Astrocyte of the cerebellum (primary cell): ENCODE results near the gene PALLD.

Source experiments
- DNase-seq: peaks from one replicate; pipeline ENCODE4 v3.0.0-alpha.2; 2011; ENCODE audit warnings: low read depth
- H3K4me3 ChIP-seq: 2 replicates; pipeline ENCODE4 v1.5.1; 2011; ENCODE audit warnings: mild to moderate bottlenecking, low read depth, low read length, moderate library complexity
- in situ Hi-C: cut with HindIII; loops from 2 replicates; pipeline ENCODE4 v1.10.0; 2017; ENCODE audit warnings: low sequenced_read_pairs
- TF ChIP-seq, protein P1 (sequence below): IDR thresholded peaks from 2 replicates; pipeline ENCODE4 v1.5.1; 2012; ENCODE audit warnings: low read length, low read depth, moderate library complexity, mild to moderate bottlenecking; ENCODE audit errors: missing control alignments

Gene PALLD

DNA sequence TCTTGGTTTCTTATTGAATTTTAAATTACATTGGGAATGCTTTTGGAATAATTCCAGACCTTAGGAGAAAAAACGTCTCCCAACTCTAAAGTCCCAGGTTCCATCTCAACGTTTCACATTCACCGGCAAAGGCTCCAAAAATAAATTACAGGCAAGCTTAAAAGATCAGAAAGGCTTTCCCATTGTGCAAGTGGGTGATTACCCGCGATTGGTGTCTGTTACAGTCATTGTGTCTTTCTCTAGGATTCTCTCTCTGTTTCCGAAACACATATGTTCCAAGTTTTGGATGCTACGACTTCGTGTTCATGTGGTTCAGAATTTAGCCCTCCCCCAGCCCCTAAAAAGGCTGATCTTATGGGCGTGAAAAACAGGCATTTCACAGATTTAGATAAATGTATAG, 41.8 kb downstream of the PALLD start:
- TF ChIP-seq, protein P1, sequence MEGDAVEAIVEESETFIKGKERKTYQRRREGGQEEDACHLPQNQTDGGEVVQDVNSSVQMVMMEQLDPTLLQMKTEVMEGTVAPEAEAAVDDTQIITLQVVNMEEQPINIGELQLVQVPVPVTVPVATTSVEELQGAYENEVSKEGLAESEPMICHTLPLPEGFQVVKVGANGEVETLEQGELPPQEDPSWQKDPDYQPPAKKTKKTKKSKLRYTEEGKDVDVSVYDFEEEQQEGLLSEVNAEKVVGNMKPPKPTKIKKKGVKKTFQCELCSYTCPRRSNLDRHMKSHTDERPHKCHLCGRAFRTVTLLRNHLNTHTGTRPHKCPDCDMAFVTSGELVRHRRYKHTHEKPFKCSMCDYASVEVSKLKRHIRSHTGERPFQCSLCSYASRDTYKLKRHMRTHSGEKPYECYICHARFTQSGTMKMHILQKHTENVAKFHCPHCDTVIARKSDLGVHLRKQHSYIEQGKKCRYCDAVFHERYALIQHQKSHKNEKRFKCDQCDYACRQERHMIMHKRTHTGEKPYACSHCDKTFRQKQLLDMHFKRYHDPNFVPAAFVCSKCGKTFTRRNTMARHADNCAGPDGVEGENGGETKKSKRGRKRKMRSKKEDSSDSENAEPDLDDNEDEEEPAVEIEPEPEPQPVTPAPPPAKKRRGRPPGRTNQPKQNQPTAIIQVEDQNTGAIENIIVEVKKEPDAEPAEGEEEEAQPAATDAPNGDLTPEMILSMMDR = no peak

DNA sequence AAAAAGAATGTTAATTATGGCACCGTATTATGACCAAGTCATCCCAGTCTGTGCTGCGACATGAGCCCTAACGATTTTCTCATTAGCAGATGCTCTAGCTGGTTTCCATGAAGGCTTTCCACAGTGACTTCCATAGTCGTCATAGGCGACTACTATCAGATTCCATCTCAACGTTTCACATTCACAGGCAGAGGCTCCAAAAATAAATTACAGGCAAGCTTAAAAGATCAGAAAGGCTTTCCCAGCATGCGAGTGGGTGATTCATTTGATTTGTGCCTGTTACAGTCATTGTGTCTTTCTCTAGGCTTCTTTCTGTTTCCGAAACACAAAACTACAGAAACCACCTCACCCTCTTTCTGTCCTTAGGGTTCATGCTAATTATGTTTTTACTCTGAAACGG, 43.2 kb downstream of the PALLD start:
- TF ChIP-seq, protein P1 = no peak
- peak; percentile 42 for DNase-seq
- no peak overlapping the region for H3K4me3 ChIP-seq
- in situ Hi-C loops = no loop called here

More for the DNA sequence above, 41.8 kb downstream of the PALLD start:
- no peak overlapping the region for H3K4me3 ChIP-seq
- in situ Hi-C loops = no loop called here
- no peak for DNase-seq

DNA sequence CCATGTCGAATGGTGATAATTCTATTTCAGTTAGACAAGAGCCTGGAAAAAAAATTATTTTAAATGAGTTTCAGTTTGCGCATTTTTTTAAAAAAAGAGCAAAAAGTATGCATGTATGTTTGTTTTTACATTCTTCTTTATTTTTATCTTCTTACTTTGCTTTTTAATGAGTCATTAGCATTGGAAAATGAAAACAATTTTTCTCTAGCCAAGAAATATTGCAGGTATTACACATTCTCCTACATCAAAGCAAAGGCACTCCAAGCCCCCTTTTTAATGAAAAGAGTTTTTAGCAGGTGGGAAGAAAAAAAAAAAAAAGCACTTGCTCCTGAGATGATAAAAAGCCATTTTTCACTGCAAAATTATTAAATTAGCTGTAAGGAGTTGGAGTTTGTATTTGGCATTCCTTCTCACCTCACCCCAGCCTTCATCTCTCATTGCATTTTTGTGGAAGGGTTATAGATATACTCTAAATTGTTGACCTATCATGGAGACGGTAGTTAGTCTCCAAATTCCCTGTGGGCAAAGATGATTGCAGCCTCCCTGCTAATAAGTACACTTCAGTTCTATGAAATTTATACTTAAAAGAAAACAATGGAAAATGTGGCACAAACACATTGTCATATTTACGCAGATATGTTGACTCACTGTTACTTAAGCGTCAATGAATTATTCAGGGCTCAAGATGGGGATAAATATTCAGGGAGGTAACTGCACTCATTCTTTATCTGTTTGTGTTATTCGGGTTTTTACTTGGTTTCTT, 43.8 kb downstream of the PALLD start:
- no peak for DNase-seq
- H3K4me3 ChIP-seq = no peak overlapping the region
- in situ Hi-C loops = no loop called here
- TF ChIP-seq, protein P1 = no peak

DNA sequence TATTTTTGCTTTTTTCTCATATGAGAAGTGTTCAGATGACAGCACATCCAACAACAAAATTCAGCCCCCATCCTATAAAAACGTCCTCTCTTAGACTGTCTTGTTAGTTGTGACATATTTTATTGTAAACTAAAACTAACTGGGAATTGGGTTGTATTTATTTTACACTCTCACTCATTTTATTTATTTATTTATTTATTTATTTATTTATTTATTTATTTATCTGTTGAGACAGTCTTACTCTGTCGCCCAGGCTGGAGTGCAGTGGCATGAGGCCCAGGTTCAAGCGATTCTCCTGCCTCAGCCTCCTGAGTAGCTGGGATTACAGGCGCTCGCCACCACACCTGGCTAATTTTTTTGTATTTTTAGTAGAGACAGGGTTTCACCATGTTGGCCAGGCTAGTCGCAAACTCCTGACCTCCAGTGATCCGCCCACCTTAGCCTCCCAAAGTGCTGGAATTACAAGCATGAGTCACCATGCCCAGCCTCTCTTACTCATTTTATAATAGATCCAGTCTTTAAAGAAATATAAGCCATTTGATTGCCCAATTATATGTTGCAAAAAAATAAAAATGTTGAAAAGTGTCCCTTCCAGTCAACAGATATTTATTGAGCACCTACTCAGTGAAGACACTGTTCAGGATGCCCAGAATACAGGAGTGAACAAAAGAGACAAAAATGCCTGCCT, 44.6 kb downstream of the PALLD start:
- H3K4me3 ChIP-seq = no peak overlapping the region
- in situ Hi-C loops = no loop called here
- DNase-seq = no peak
- TF ChIP-seq, protein P1 = no peak

DNA sequence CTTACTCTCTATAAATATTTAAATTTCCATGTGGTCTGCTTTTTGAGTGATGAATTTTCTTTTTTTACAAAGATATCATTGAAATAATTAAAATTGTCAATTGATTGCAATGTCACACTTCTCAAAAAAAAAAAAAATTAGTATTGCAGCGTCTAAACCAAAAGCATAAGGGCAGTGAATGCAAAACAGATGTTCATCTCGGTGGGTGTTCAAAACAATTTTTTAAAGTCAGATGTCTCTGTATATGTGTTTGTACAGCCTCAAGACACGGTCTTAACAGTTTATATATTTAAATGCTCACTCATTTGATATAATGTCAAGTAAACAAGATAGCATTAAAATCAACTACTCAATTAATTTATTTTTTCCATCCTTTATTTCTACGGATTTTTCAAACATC, 52.3 kb downstream of the PALLD start:
- H3K4me3 ChIP-seq = no peak overlapping the region
- TF ChIP-seq, protein P1 = no peak
- in situ Hi-C loops = no loop called here
- DNase-seq = no peak

DNA sequence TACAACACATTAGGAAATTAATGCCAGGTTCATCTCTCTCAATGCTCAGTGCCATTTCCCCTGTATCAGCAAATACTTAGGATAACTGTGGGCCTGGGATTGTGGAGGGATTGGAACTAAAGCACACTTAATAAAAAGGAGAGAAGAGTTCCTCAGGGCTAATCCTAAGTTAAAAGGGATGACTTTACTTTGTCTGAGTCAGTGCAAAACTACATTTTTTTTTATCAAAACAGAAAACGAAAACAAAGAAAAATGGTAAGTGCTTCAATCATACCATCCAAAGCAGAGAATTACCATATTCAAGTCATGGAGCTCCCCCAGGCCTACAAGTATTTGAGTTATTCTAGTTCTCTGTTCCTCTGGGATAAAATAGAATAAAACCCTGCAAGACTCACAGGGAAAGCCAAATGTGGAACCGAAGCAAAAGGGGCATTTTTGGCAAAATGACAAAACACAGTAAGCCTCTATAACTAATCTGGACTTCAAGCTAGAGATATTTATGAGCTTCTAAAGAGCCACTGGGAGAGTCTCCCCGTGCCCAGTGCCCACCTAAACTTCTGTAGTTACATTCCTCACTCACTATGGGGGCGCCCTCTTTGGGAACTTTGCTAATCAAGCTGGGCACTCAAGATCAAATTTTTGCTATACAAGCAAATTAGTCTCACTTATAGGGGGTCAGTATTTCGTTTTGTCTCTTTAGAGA, 53.4 kb downstream of the PALLD start:
- peak; percentile 83 for DNase-seq
- in situ Hi-C loops = no loop called here
- H3K4me3 ChIP-seq = no peak overlapping the region
- TF ChIP-seq, protein P1 = no peak
